Naive thymus-derived CD4-positive, alpha-beta T cell (primary cell): Measurements from ENCODE around the gene DMP1. TPM values are rescaled to one million over a fixed set of nuclear protein-coding genes. Genes with fewer than 3 reads are reported as not detected.
"Not testable (repeated sequence)": the region's sequence is repeated elsewhere in the genome, so short reads cannot be mapped to it uniquely, and the experiment has no call there.

Source experiments
- ATAC-seq: fragments of 150-1000 bp; cut with Tn5 transposase; 2 replicates; pipeline ENCODE4 v1.10.0; 2021; ENCODE audit warnings: mild to moderate bottlenecking, moderate library complexity
- CTCF ChIA-PET: fragments of 350-600 bp; sonication (Branson Sonifier 250); formaldehyde crosslinking; loops from one replicate; lab custom pipeline; 2021; ENCODE audit warnings: antibody characterized with exemption; lab: Charles Lee
- POLR2A ChIA-PET: fragments of 350-600 bp; sonication (Branson Sonifier 250); formaldehyde crosslinking; loops from one replicate; lab custom pipeline; 2021; ENCODE audit warnings: antibody characterized with exemption, inconsistent platforms; lab: Charles Lee
- DNase-seq, 9 donors: peaks; one replicate each; pipeline versions ENCODE4 v3.0.0 to v3.0.0-alpha.2; 2020 to 2022; ENCODE audit warnings: mixed read lengths in 1 of 9
- H3K27ac ChIP-seq: one replicate; pipeline ENCODE4 v1.7.0; 2013; ENCODE audit warnings: mild to moderate bottlenecking, low read depth, low read length, moderate library complexity
- H3K27me3 ChIP-seq, 2 donors: one replicate each; pipeline ENCODE4 v1.7.0; 2013; ENCODE audit warnings: low read length in 2 of 2, mild to moderate bottlenecking in 2 of 2, moderate library complexity in 2 of 2; ENCODE audit not compliant: control insufficient read depth in 2 of 2, insufficient read depth in 2 of 2
- H3K36me3 ChIP-seq, 3 experiments: 1 replicate in 2 of 3; 2 replicates in 1 of 3; pipeline ENCODE4 v1.7.0; 2013; ENCODE audit warnings: low read length in 3 of 3, mild to moderate bottlenecking in 3 of 3, moderate library complexity in 1 of 3; ENCODE audit not compliant: insufficient read depth in 3 of 3, control insufficient read depth in 2 of 3
- H3K4me1 ChIP-seq, 2 donors: one replicate each; pipeline ENCODE4 v1.7.0; 2013; ENCODE audit warnings: low read length in 2 of 2, mild to moderate bottlenecking in 2 of 2, moderate library complexity in 1 of 2; ENCODE audit not compliant: control insufficient read depth in 2 of 2, insufficient read depth in 2 of 2
- H3K4me3 ChIP-seq: 2 replicates; pipeline ENCODE4 v1.7.0; 2013; ENCODE audit warnings: mild to moderate bottlenecking, low read length
- H3K9me3 ChIP-seq, 3 experiments: 1 replicate in 2 of 3; 2 replicates in 1 of 3; pipeline ENCODE4 v1.7.0; 2013; ENCODE audit warnings: low read length in 3 of 3; ENCODE audit not compliant: control insufficient read depth in 2 of 3
- H3K27ac Mint-ChIP-seq, 9 donors: one replicate each; pipeline ENCODE4 v1.8.0; 2020 to 2022; ENCODE audit warnings: mixed read lengths in 9 of 9, mild to moderate bottlenecking in 8 of 9, moderate library complexity in 5 of 9, inconsistent platforms in 2 of 9
- H3K27me3 Mint-ChIP-seq, 5 donors: one replicate each; pipeline ENCODE4 v1.8.0; 2021 to 2022; ENCODE audit warnings: mixed read lengths in 5 of 5, mild to moderate bottlenecking in 1 of 5
- H3K36me3 Mint-ChIP-seq, 5 donors: one replicate each; pipeline ENCODE4 v1.8.0; 2020 to 2022; ENCODE audit warnings: mixed read lengths in 5 of 5, mild to moderate bottlenecking in 3 of 5, inconsistent platforms in 1 of 5
- H3K4me1 Mint-ChIP-seq, 7 donors: one replicate each; pipeline ENCODE4 v1.8.0; 2020 to 2022; ENCODE audit warnings: mixed read lengths in 7 of 7, mild to moderate bottlenecking in 3 of 7, inconsistent platforms in 1 of 7
- H3K4me3 Mint-ChIP-seq, 10 donors: one replicate each; pipeline ENCODE4 v1.8.0; 2020 to 2022; ENCODE audit warnings: mild to moderate bottlenecking in 10 of 10, mixed read lengths in 10 of 10, moderate library complexity in 6 of 10, inconsistent platforms in 2 of 10
- H3K9me3 Mint-ChIP-seq, 11 donors: one replicate each; pipeline ENCODE4 v1.8.0; 2020 to 2022; ENCODE audit warnings: mixed read lengths in 11 of 11, mild to moderate bottlenecking in 4 of 11, inconsistent platforms in 1 of 11, moderate library complexity in 1 of 11
- intact Hi-C, 2 donors: fragments of 100-400 bp; cut with micrococcal nuclease; formaldehyde crosslinking; loops; one replicate each; pipeline ENCODE4 v1.15.1; 2023
- polyA plus RNA-seq, 2 donors: library from polyadenylated mRNA; unstranded; fragments of 300-500 nt; fragmentation: Illumina TruSeq; gene quantifications; one replicate each; pipeline ENCODE4 v1.2.3, GENCODE V29; 2021
- total RNA-seq, 6 experiments: library from RNA in 5 of 6; stranded (reverse) in 5 of 6; gene quantifications; 1 replicate in 5 of 6; 2 replicates in 1 of 6; pipeline ENCODE4 v1.2.3 and lab custom pipeline; 2021 to 2026

The DMP1 gene
- total and polyA plus RNA-seq, 7 experiments from 2014 or later: not detected

GRCh38 chr4:87679449-87680169, 29.5 kb downstream of the DMP1 start:
- ATAC-seq (no peak), DNase-seq (peak in 5 of 9 donors; percentile 7 to 23 (median 22))
- CTCF ChIA-PET: interaction anchor here (1.6 kb wide), 1 partner anchor 532 kb away, joined by 4 read pairs; no protein-coding TSS in a partner anchor
- Mint-ChIP-seq H3K4me1 (no peaks in the 10 kb centered on the region), H3K9me3 (peaks cover 0 to 6% (median under 1%) of the 10 kb centered on the region in 11 donors), H3K4me3 (no peak overlapping the region), H3K27me3 (peaks cover 0 to 10% (median 3%) of the 10 kb centered on the region in 5 donors), H3K36me3 (no peaks in the 10 kb centered on the region), H3K27ac (no peak overlapping the region)
- Histone ChIP-seq H3K4me1 (no peaks in the 10 kb centered on the region), H3K36me3 (no peaks in the 10 kb centered on the region), H3K27me3 (no peaks in the 10 kb centered on the region), H3K9me3 (no peaks in the 10 kb centered on the region), H3K27ac (no peak overlapping the region), H3K4me3 (no peak overlapping the region)
- intact Hi-C loops: loop anchor here (1.0 to 2.0 kb wide), 4 partner anchors 169 to 533 kb away; no protein-coding TSS in a partner anchor
- POLR2A ChIA-PET: no interaction called here

GRCh38 chr4:87680271-87680670, 30.2 kb downstream of the DMP1 start:
- H3K4me1 Mint-ChIP-seq: no peaks in the 10 kb centered on the region
- no peak for DNase-seq
- Histone ChIP-seq H3K36me3 (no peaks in the 10 kb centered on the region), H3K4me1 (no peaks in the 10 kb centered on the region), H3K27ac (no peak overlapping the region), H3K4me3 (no peak overlapping the region), H3K9me3 (no peaks in the 10 kb centered on the region), H3K27me3 (no peaks in the 10 kb centered on the region)
- H3K4me3 Mint-ChIP-seq: no peak overlapping the region
- intact Hi-C loops: no loop called here
- H3K36me3 Mint-ChIP-seq: no peaks in the 10 kb centered on the region
- no peak for ATAC-seq
- no peak overlapping the region for H3K27ac Mint-ChIP-seq
- ChIA-PET POLR2A (no interaction called here), CTCF (interaction anchor here (1.6 kb wide), 1 partner anchor 531 kb away, joined by 4 read pairs; no protein-coding TSS in a partner anchor)
- no peaks in the 10 kb centered on the region for H3K9me3 Mint-ChIP-seq
- peaks cover 0 to 4% (median under 1%) of the 10 kb centered on the region in 5 donors for H3K27me3 Mint-ChIP-seq

- H3K9me3 Mint-ChIP-seq: peaks cover 7 to 29% (median 11%) of the 10 kb centered on the region in 11 donors
Measured at GRCh38 chr4:87688316-87688715, 38.2 kb downstream of the DMP1 start.

GRCh38 chr4:87690947-87691346, 40.9 kb downstream of the DMP1 start:
- CTCF ChIA-PET, DNase-seq, intact Hi-C loops, H3K4me1 ChIP-seq, POLR2A ChIA-PET, H3K27ac Mint-ChIP-seq, H3K4me1 Mint-ChIP-seq, H3K4me3 ChIP-seq, H3K36me3 ChIP-seq, H3K27ac ChIP-seq, H3K4me3 Mint-ChIP-seq, ATAC-seq, H3K9me3 ChIP-seq, H3K27me3 ChIP-seq: not testable (repeated sequence)
- Mint-ChIP-seq H3K36me3 (peaks cover 0 to 14% (median 7%) of the 10 kb centered on the region in 5 donors), H3K9me3 (peaks cover 8 to 38% (median 15%) of the 10 kb centered on the region in 11 donors), H3K27me3 (peaks cover 0 to 28% (median 17%) of the 10 kb centered on the region in 5 donors)

More at GRCh38 chr4:87688316-87688715, 38.2 kb downstream of the DMP1 start:
- H3K36me3 Mint-ChIP-seq: peaks cover 0 to 12% (median 7%) of the 10 kb centered on the region in 5 donors
- no peaks in the 10 kb centered on the region for H3K4me1 ChIP-seq
- POLR2A ChIA-PET: no interaction called here
- H3K9me3 ChIP-seq: peaks cover 0 to 4% (median 0%) of the 10 kb centered on the region in 3 experiments
- H3K27ac Mint-ChIP-seq: no peak overlapping the region
- no peaks in the 10 kb centered on the region for H3K4me1 Mint-ChIP-seq
- H3K27me3 Mint-ChIP-seq: peaks cover 0 to 23% (median 8%) of the 10 kb centered on the region in 5 donors
- no peaks in the 10 kb centered on the region for H3K36me3 ChIP-seq
- DNase-seq (no peak), ATAC-seq (no peak)
- CTCF ChIA-PET: interaction anchor here (0.6 kb wide), 1 partner anchor 10 kb away, joined by 3 read pairs; no protein-coding TSS in a partner anchor
- no peak overlapping the region for H3K27ac ChIP-seq
- intact Hi-C loops: no loop called here
- H3K27me3 ChIP-seq: no peaks in the 10 kb centered on the region
- H3K4me3 Mint-ChIP-seq: no peak overlapping the region
- no peak overlapping the region for H3K4me3 ChIP-seq

GRCh38 chr4:87692060-87692459, 42.0 kb downstream of the DMP1 start:
- H3K4me1 ChIP-seq, H3K9me3 ChIP-seq, ATAC-seq, H3K27ac ChIP-seq, POLR2A ChIA-PET, H3K4me3 Mint-ChIP-seq, H3K27ac Mint-ChIP-seq, intact Hi-C loops, CTCF ChIA-PET, H3K4me3 ChIP-seq, H3K36me3 ChIP-seq, H3K27me3 ChIP-seq, H3K4me1 Mint-ChIP-seq, DNase-seq: not testable (repeated sequence)
- H3K36me3 Mint-ChIP-seq: peaks cover 0 to 14% (median 7%) of the 10 kb centered on the region in 5 donors
- peaks cover 8 to 38% (median 15%) of the 10 kb centered on the region in 11 donors for H3K9me3 Mint-ChIP-seq
- peaks cover 0 to 21% (median 13%) of the 10 kb centered on the region in 5 donors for H3K27me3 Mint-ChIP-seq

- ChIA-PET POLR2A (no interaction called here), CTCF (no interaction called here)
- Histone ChIP-seq H3K4me3 (no peak overlapping the region), H3K27me3 (no peaks in the 10 kb centered on the region), H3K4me1 (no peaks in the 10 kb centered on the region), H3K27ac (no peak overlapping the region), H3K36me3 (no peaks in the 10 kb centered on the region), H3K9me3 (peaks cover 0 to 2% (median 0%) of the 10 kb centered on the region in 3 experiments)
- H3K36me3 Mint-ChIP-seq: peaks cover 0 to 5% (median 3%) of the 10 kb centered on the region in 5 donors
- no peaks in the 10 kb centered on the region for H3K4me1 Mint-ChIP-seq
- DNase-seq: no peak
- intact Hi-C loops: no loop called here
- peaks cover 1 to 14% (median 11%) of the 10 kb centered on the region in 5 donors for H3K27me3 Mint-ChIP-seq
- H3K9me3 Mint-ChIP-seq: peaks cover 0 to 26% (median 7%) of the 10 kb centered on the region in 11 donors
- ATAC-seq: no peak
- no peak overlapping the region for H3K27ac Mint-ChIP-seq
- no peak overlapping the region for H3K4me3 Mint-ChIP-seq
Measured at GRCh38 chr4:87697272-87697671, 47.2 kb downstream of the DMP1 start.
